Testis (tissue), 2 donors: Measurements from ENCODE around the gene CDK11A.
"Not testable (repeated sequence)": the region's sequence is repeated elsewhere in the genome, so short reads cannot be mapped to it uniquely, and the experiment has no call there.

Experiments used
- POLR2A ChIP-seq: fragments of 450-650 bp; IDR thresholded peaks from one replicate; pipeline ENCODE4 v1.6.1; 2017; ENCODE audit warnings: antibody characterized with exemption, mild to moderate bottlenecking, moderate library complexity
- TF ChIP-seq, protein P1 (sequence below), 3 experiments: fragments of 450-650 bp in 2 of 3; fragments of 200-600 bp in 1 of 3; sonication (generic) in 1 of 3; IDR thresholded peaks; one replicate each; pipeline ENCODE4 v1.5.1; 2016 to 2019; ENCODE audit warnings: antibody characterized with exemption in 3 of 3, mild to moderate bottlenecking in 2 of 3, moderate library complexity in 1 of 3

DNA sequence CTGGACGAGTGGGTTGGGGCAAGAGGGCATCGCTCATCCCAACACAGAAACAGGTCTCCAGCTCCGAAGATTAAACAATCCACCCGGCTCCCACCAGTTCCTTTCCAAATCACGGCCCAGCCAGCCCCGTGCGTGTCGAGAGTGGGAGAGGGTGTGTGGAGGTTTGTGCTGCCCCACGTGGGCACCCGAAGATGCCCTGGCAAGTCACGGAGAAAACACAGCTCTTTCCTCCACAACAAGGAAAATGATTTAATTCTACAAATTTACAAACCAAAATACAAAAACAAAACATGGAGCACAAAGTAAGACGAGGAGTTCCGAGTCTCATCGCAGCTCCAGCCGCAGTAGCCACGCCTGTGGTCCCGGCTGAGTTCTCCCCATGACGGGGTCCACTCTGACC is 21.7 kb downstream of the CDK11A start:
- TF ChIP-seq, protein P1, sequence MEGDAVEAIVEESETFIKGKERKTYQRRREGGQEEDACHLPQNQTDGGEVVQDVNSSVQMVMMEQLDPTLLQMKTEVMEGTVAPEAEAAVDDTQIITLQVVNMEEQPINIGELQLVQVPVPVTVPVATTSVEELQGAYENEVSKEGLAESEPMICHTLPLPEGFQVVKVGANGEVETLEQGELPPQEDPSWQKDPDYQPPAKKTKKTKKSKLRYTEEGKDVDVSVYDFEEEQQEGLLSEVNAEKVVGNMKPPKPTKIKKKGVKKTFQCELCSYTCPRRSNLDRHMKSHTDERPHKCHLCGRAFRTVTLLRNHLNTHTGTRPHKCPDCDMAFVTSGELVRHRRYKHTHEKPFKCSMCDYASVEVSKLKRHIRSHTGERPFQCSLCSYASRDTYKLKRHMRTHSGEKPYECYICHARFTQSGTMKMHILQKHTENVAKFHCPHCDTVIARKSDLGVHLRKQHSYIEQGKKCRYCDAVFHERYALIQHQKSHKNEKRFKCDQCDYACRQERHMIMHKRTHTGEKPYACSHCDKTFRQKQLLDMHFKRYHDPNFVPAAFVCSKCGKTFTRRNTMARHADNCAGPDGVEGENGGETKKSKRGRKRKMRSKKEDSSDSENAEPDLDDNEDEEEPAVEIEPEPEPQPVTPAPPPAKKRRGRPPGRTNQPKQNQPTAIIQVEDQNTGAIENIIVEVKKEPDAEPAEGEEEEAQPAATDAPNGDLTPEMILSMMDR (IDR thresholded peaks at IDR 0.05) = not testable (repeated sequence)
- TF ChIP-seq POLR2A = not testable (repeated sequence)
